ENCODE measurements around the gene CKAP5.

DNA sequence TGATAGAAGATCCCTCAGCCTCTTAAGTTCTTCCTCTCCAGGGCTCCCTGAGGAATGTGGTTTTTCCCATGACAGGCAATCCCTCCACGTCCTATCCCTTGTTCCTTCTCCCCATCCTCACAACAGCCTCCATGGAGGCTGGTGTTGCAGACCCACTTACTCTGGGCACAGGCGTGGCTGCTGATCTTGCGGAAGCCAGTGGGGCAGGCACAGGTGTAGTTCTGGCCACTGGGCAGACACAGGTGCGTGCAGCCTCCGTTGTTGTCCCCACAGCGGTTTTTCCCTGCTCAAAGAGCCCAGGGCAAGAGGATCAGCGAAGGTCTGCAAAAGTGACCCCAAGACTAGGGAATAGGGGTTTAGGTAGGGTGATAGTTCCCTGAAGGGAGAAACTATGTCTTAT lies 43.2 kb upstream of the CKAP5 start:
- TF ChIP-seq JUNB (IDR thresholded peaks at IDR 0.05; ENCODE audit: unreplicated experiment): no peak
- TF ChIP-seq CREB1 (CRISPR knock-in tag; IDR thresholded peaks at IDR 0.05; ENCODE audit: low read depth): no peak
- TF ChIP-seq, protein P1, sequence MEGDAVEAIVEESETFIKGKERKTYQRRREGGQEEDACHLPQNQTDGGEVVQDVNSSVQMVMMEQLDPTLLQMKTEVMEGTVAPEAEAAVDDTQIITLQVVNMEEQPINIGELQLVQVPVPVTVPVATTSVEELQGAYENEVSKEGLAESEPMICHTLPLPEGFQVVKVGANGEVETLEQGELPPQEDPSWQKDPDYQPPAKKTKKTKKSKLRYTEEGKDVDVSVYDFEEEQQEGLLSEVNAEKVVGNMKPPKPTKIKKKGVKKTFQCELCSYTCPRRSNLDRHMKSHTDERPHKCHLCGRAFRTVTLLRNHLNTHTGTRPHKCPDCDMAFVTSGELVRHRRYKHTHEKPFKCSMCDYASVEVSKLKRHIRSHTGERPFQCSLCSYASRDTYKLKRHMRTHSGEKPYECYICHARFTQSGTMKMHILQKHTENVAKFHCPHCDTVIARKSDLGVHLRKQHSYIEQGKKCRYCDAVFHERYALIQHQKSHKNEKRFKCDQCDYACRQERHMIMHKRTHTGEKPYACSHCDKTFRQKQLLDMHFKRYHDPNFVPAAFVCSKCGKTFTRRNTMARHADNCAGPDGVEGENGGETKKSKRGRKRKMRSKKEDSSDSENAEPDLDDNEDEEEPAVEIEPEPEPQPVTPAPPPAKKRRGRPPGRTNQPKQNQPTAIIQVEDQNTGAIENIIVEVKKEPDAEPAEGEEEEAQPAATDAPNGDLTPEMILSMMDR (conservative IDR thresholded peaks at IDR 0.05; ENCODE audit: low read depth in 2 of 2): no peak
- TF ChIP-seq EZH2phosphoT487 (IDR thresholded peaks at IDR 0.05; ENCODE audit: unreplicated experiment): no peak
- no peak for TF ChIP-seq POLR2AphosphoS5 (IDR thresholded peaks at IDR 0.05; ENCODE audit: low read depth)

Data from GM23338 (cell line).